SK-N-SH (cell line): ENCODE measurements around the gene GRAMD2B.
"Not testable (repeated sequence)": the region's sequence is repeated elsewhere in the genome, so short reads cannot be mapped to it uniquely, and the experiment has no call there.

ENCODE experiments used
- EP300 ChIP-seq, 2 experiments: IDR thresholded peaks; 2 replicates each; pipeline versions ENCODE4 v1.4.0 to v1.6.1; 2012; ENCODE audit warnings: borderline replicate concordance in 1 of 2, low read depth in 1 of 2, low read length in 1 of 2
- POLR2AphosphoS5 ChIP-seq: IDR thresholded peaks from 2 replicates; pipeline ENCODE4 v1.6.1; 2012; ENCODE audit warnings: low read depth, low read length
- RXRA ChIP-seq: IDR thresholded peaks from 2 replicates; pipeline ENCODE4 v1.4.0; 2012; ENCODE audit warnings: low read depth, mild to moderate bottlenecking, borderline replicate concordance
- SMC3 ChIP-seq: IDR thresholded peaks from 2 replicates; pipeline ENCODE4 v1.6.1; 2012; ENCODE audit warnings: low read depth, low read length, improper control_type of control experiment
- TF ChIP-seq, protein P1 (sequence below): fragments of 200-600 bp; sonication (generic); IDR thresholded peaks from 2 replicates; pipeline ENCODE4 v1.6.1; 2017; ENCODE audit warnings: antibody characterized with exemption, mild to moderate bottlenecking, moderate library complexity
- TF ChIP-seq, protein P2 (sequence below): IDR thresholded peaks from 2 replicates; pipeline ENCODE4 v1.6.1; 2012; ENCODE audit warnings: mild to moderate bottlenecking, low read depth, low read length, moderate library complexity
- TF ChIP-seq, protein P3 (sequence below): fragments of 150-350 bp; IDR thresholded peaks from 2 replicates; pipeline ENCODE4 v1.6.1; 2016; ENCODE audit warnings: mild to moderate bottlenecking, low read depth, low read length
- TF ChIP-seq, protein P4 (sequence below): fragments of 150-350 bp; IDR thresholded peaks from 2 replicates; pipeline ENCODE4 v1.6.1; 2017; ENCODE audit warnings: antibody characterized with exemption, low read length, low read depth, borderline replicate concordance

DNA sequence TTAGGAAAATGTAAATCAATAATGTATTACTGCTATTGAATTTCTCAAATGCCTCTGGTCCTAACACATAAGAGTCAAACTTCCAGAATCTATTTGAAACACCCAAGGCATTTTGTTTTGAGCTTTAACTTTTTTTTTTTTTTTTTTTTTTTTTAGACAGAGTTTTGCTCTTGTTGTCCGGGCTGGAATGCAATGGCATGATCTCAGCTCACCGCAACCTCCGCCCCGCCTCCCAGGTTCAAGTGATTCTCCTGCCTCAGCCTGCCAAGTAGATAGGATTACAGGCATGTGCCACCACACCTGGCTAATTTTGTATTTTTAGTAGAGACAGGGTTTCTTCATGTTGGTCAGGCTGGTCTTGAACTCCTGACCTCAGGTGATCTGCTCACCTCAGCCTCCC lies 96.0 kb downstream of the GRAMD2B start:
- TF ChIP-seq, protein P1, sequence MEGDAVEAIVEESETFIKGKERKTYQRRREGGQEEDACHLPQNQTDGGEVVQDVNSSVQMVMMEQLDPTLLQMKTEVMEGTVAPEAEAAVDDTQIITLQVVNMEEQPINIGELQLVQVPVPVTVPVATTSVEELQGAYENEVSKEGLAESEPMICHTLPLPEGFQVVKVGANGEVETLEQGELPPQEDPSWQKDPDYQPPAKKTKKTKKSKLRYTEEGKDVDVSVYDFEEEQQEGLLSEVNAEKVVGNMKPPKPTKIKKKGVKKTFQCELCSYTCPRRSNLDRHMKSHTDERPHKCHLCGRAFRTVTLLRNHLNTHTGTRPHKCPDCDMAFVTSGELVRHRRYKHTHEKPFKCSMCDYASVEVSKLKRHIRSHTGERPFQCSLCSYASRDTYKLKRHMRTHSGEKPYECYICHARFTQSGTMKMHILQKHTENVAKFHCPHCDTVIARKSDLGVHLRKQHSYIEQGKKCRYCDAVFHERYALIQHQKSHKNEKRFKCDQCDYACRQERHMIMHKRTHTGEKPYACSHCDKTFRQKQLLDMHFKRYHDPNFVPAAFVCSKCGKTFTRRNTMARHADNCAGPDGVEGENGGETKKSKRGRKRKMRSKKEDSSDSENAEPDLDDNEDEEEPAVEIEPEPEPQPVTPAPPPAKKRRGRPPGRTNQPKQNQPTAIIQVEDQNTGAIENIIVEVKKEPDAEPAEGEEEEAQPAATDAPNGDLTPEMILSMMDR = not testable (repeated sequence)
- TF ChIP-seq RXRA; EP300 (IDR thresholded peaks at IDR 0.05; ENCODE audit: borderline replicate concordance in 1 of 2, low read depth in 1 of 2, low read length in 1 of 2); POLR2AphosphoS5; SMC3: not testable (repeated sequence)
- TF ChIP-seq, protein P2, sequence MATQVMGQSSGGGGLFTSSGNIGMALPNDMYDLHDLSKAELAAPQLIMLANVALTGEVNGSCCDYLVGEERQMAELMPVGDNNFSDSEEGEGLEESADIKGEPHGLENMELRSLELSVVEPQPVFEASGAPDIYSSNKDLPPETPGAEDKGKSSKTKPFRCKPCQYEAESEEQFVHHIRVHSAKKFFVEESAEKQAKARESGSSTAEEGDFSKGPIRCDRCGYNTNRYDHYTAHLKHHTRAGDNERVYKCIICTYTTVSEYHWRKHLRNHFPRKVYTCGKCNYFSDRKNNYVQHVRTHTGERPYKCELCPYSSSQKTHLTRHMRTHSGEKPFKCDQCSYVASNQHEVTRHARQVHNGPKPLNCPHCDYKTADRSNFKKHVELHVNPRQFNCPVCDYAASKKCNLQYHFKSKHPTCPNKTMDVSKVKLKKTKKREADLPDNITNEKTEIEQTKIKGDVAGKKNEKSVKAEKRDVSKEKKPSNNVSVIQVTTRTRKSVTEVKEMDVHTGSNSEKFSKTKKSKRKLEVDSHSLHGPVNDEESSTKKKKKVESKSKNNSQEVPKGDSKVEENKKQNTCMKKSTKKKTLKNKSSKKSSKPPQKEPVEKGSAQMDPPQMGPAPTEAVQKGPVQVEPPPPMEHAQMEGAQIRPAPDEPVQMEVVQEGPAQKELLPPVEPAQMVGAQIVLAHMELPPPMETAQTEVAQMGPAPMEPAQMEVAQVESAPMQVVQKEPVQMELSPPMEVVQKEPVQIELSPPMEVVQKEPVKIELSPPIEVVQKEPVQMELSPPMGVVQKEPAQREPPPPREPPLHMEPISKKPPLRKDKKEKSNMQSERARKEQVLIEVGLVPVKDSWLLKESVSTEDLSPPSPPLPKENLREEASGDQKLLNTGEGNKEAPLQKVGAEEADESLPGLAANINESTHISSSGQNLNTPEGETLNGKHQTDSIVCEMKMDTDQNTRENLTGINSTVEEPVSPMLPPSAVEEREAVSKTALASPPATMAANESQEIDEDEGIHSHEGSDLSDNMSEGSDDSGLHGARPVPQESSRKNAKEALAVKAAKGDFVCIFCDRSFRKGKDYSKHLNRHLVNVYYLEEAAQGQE = not testable (repeated sequence)
- TF ChIP-seq, protein P3, sequence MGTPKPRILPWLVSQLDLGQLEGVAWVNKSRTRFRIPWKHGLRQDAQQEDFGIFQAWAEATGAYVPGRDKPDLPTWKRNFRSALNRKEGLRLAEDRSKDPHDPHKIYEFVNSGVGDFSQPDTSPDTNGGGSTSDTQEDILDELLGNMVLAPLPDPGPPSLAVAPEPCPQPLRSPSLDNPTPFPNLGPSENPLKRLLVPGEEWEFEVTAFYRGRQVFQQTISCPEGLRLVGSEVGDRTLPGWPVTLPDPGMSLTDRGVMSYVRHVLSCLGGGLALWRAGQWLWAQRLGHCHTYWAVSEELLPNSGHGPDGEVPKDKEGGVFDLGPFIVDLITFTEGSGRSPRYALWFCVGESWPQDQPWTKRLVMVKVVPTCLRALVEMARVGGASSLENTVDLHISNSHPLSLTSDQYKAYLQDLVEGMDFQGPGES = not testable (repeated sequence)
- TF ChIP-seq, protein P4, sequence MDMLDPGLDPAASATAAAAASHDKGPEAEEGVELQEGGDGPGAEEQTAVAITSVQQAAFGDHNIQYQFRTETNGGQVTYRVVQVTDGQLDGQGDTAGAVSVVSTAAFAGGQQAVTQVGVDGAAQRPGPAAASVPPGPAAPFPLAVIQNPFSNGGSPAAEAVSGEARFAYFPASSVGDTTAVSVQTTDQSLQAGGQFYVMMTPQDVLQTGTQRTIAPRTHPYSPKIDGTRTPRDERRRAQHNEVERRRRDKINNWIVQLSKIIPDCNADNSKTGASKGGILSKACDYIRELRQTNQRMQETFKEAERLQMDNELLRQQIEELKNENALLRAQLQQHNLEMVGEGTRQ = not testable (repeated sequence)
